ENCODE measurements around the gene TACC2.

DNA sequence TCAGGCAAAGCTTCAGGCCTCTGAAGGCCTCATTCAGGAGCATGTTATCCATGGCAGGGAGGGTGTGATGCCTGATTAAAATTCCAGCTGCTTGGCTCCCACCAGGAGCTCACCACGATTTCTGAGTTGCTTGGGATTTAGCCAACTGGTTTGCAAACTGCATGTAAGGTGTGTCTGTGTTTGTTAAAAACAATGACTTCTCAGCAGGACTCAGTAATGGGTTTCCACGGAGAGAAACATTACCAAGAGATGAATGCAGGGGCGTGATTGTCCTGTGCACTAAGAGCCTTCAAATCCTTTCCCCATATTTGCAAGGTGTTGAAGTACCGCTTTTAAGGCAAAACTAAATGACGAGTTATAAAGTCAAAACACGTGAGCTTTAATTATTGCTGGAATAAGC lies 193.3 kb downstream of the TACC2 start:
- TF ChIP-seq POLR2A (IDR thresholded peaks at IDR 0.05), result no peak
- TF ChIP-seq CTCF (IDR thresholded peaks at IDR 0.05), result no peak
- no peak for TF ChIP-seq POLR2AphosphoS5 (IDR thresholded peaks at IDR 0.05)
- TF ChIP-seq EP300 (IDR thresholded peaks at IDR 0.05), result no peak

Data from suprapubic skin (tissue), 4 donors.